ENCODE data around the gene KIF18B. TPM values are rescaled to one million over a fixed set of nuclear protein-coding genes. Genes with fewer than 3 reads are reported as not detected.

KIF18B gene
- total and polyA plus RNA-seq, 10 of the 15 experiments (the other 5 are each of a cell fraction or from before 2014, with no cell fraction given): 2.8 to 46.2 (median 20.5) TPM

DNA sequence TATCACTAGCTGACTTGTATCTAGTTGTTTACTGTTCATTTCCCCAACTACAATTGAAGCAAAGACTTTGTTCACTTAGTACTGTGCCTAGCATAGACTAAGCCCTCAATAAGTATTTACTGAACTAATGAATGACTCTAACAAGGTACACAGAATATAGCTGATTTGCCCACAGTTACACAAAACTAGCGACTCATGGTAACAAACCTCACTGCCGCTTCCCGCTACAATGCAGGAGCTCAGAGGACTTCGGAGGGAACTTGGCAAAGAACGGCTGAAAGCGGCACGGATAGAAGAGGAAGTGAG is 48.9 kb downstream of the KIF18B start (continued):
- TF ChIP-seq, protein P1, sequence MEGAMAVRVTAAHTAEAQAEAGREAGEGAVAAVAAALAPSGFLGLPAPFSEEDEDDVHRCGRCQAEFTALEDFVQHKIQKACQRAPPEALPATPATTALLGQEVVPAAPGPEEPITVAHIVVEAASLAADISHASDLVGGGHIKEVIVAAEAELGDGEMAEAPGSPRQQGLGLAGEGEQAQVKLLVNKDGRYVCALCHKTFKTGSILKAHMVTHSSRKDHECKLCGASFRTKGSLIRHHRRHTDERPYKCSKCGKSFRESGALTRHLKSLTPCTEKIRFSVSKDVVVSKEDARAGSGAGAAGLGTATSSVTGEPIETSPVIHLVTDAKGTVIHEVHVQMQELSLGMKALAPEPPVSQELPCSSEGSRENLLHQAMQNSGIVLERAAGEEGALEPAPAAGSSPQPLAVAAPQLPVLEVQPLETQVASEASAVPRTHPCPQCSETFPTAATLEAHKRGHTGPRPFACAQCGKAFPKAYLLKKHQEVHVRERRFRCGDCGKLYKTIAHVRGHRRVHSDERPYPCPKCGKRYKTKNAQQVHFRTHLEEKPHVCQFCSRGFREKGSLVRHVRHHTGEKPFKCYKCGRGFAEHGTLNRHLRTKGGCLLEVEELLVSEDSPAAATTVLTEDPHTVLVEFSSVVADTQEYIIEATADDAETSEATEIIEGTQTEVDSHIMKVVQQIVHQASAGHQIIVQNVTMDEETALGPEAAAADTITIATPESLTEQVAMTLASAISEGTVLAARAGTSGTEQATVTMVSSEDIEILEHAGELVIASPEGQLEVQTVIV (IDR thresholded peaks at IDR 0.05; ENCODE audit: borderline replicate concordance, partially characterized antibody): no peak
- TF ChIP-seq ZNF274 (IDR thresholded peaks at IDR 0.05; ENCODE audit: insufficient read depth, insufficient read length) (no peak), SRF (IDR thresholded peaks at IDR 0.05; ENCODE audit: low read depth in 2 of 2, low read length in 2 of 2) (no peak), GABPA (IDR thresholded peaks at IDR 0.05; ENCODE audit: low read depth) (peak; percentile 81; the same call in 1 of the 2 replicates), IKZF2 (IDR thresholded peaks at IDR 0.05) (no peak), SMC3 (IDR thresholded peaks at IDR 0.05; ENCODE audit: borderline replicate concordance, low read length) (no peak), ZNF24 (IDR thresholded peaks at IDR 0.05) (peak; percentile 54; the same call in 1 of the 2 replicates), SPI1 (IDR thresholded peaks at IDR 0.05; ENCODE audit: borderline replicate concordance, insufficient read depth, low read depth, low read length) (peak; percentile 86; the same call in 1 of the 2 replicates)
- TF ChIP-seq, protein P2, sequence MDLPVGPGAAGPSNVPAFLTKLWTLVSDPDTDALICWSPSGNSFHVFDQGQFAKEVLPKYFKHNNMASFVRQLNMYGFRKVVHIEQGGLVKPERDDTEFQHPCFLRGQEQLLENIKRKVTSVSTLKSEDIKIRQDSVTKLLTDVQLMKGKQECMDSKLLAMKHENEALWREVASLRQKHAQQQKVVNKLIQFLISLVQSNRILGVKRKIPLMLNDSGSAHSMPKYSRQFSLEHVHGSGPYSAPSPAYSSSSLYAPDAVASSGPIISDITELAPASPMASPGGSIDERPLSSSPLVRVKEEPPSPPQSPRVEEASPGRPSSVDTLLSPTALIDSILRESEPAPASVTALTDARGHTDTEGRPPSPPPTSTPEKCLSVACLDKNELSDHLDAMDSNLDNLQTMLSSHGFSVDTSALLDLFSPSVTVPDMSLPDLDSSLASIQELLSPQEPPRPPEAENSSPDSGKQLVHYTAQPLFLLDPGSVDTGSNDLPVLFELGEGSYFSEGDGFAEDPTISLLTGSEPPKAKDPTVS (IDR thresholded peaks at IDR 0.05; ENCODE audit: low read depth, low read length): no peak
- TF ChIP-seq, protein P3, sequence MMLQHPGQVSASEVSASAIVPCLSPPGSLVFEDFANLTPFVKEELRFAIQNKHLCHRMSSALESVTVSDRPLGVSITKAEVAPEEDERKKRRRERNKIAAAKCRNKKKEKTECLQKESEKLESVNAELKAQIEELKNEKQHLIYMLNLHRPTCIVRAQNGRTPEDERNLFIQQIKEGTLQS (IDR thresholded peaks at IDR 0.05; ENCODE audit: borderline replicate concordance, extremely low read depth, low read depth, low read length): no peak
- TF ChIP-seq, protein P4, sequence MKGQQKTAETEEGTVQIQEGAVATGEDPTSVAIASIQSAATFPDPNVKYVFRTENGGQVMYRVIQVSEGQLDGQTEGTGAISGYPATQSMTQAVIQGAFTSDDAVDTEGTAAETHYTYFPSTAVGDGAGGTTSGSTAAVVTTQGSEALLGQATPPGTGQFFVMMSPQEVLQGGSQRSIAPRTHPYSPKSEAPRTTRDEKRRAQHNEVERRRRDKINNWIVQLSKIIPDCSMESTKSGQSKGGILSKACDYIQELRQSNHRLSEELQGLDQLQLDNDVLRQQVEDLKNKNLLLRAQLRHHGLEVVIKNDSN (IDR thresholded peaks at IDR 0.05; ENCODE audit: borderline replicate concordance, extremely low read length, insufficient read depth, low read depth, low read length): no peak

Measured in GM12878 (cell line).